AG04449 (cell line): ENCODE measurements around the gene GAA.
"Not testable (repeated sequence)": the region's sequence is repeated elsewhere in the genome, so short reads cannot be mapped to it uniquely, and the experiment has no call there.

ENCODE experiments used
- CTCF ChIA-PET: fragments of 350-600 bp; formaldehyde crosslinking; extraction: SDS; loops from one replicate; lab custom pipeline; 2021; ENCODE audit warnings: antibody characterized with exemption; lab: Yijun Ruan, JAX
- POLR2A ChIA-PET: fragments of 400-600, 350-600 bp; formaldehyde crosslinking; extraction: SDS; loops from one replicate; lab custom pipeline; 2020; ENCODE audit warnings: antibody characterized with exemption, inconsistent platforms; lab: Yijun Ruan, JAX
- DNase-seq: peaks from one replicate; pipeline ENCODE4 v3.0.0-alpha.2; 2010; ENCODE audit warnings: low read depth, low spot score
- H3K4me3 ChIP-seq: 2 replicates; pipeline ENCODE4 v1.5.1; 2011; ENCODE audit warnings: low read depth, mild to moderate bottlenecking, control low read depth, low read length
- TF ChIP-seq, protein P1 (sequence below): IDR thresholded peaks from one replicate; pipeline ENCODE4 v1.5.1; 2011; ENCODE audit warnings: mild to moderate bottlenecking, moderate library complexity, low read length, control low read depth, inconsistent platforms; ENCODE audit not compliant: insufficient read depth; ENCODE audit errors: missing control alignments

Gene GAA

DNA sequence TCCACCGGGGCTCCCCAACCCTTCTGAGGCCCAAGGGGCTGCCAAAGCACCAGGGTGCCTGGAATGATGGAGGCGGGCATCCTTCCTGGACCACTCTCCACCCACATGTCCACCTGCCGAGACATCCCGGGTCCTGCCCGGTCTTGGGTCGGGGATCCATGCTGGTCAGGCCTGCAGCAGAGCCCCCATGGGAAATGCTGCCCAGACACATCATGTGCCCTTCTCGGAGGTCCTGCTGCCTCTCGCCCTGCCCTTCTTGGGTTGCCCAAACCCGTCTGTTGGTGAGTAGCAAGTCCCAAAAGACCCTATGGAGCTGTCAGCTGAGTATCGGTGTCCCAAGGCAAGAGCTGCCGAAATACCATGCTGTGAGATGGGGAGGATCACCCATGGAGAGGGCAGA, 14.8 kb upstream of the GAA start:
- CTCF ChIA-PET: interaction anchor here (1.2 to 4.5 kb wide), 2 partner anchors 14 to 18 kb away, joined by 3 to 61 read pairs; partner anchors contain the start of gene GAA
- DNase-seq: no peak
- H3K4me3 ChIP-seq: no peak overlapping the region
- POLR2A ChIA-PET: interaction anchor here (0.7 kb wide), 1 partner anchor 15 kb away, joined by 3 read pairs; the partner anchor contains the start of gene GAA
- TF ChIP-seq, protein P1, sequence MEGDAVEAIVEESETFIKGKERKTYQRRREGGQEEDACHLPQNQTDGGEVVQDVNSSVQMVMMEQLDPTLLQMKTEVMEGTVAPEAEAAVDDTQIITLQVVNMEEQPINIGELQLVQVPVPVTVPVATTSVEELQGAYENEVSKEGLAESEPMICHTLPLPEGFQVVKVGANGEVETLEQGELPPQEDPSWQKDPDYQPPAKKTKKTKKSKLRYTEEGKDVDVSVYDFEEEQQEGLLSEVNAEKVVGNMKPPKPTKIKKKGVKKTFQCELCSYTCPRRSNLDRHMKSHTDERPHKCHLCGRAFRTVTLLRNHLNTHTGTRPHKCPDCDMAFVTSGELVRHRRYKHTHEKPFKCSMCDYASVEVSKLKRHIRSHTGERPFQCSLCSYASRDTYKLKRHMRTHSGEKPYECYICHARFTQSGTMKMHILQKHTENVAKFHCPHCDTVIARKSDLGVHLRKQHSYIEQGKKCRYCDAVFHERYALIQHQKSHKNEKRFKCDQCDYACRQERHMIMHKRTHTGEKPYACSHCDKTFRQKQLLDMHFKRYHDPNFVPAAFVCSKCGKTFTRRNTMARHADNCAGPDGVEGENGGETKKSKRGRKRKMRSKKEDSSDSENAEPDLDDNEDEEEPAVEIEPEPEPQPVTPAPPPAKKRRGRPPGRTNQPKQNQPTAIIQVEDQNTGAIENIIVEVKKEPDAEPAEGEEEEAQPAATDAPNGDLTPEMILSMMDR: no peak

GRCh38 chr17:80087346-80088265, 13.8 kb upstream of the GAA start:
- H3K4me3 ChIP-seq: no peak overlapping the region
- ChIA-PET CTCF (interaction anchor here (0.7 to 4.5 kb wide), 3 partner anchors 13 to 54 kb away, joined by 3 to 61 read pairs (median 3); partner anchors contain the start of gene GAA), POLR2A (interaction anchor here (0.7 kb wide), 1 partner anchor 14 kb away, joined by 3 read pairs; the partner anchor contains the start of gene GAA)
- no peak for DNase-seq
- TF ChIP-seq, protein P1: no peak

DNA sequence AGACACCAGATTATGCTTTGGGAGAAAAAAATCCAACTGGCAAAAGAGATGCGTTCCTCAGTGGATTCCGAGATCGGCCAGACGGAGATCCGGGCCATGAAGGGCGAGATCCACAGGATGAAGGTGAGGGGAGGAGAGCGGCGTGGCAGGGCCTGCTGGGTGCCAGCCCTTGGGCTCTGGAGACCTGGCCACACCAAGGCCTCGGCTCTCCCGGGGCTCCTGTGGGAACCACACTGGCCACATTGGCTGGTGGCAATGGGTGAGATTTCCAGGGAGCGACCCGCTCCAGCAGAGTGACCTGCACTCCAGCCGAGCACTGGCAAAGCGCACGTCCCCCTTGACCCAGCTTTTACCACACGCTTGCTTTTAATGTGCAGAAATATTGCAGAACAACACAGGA, 11.6 kb upstream of the GAA start:
- no peak for DNase-seq
- TF ChIP-seq, protein P1: no peak
- H3K4me3 ChIP-seq: no peak overlapping the region
- POLR2A ChIA-PET: no interaction called here
- CTCF ChIA-PET: interaction anchor here (4.5 kb wide), 1 partner anchor 10 kb away, joined by 61 read pairs; the partner anchor contains the start of gene GAA

DNA sequence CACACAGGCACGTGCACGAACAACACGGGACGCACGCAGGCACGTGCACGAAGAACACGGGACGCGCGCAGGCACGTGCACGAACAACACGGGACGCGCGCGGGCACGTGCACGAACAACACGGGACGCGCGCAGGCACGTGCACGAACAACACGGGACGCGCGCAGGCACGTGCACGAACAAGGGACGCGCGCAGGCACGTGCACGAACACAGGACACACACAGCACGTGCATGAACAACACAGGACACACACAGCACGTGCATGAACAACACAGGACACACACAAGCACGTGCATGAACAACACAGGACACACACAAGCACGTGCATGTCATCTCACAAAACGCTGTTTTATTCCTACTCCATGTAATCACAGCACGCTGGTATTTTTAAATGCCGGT, 11.2 kb upstream of the GAA start:
- CTCF ChIA-PET: interaction anchor here (1.0 to 4.5 kb wide), 4 partner anchors 8 to 82 kb away, joined by 3 to 61 read pairs (median 14); partner anchors contain the start of gene GAA
- POLR2A ChIA-PET, DNase-seq, H3K4me3 ChIP-seq: not testable (repeated sequence)

GRCh38 chr17:80091376-80091775, 10.0 kb upstream of the GAA start:
- POLR2A ChIA-PET: interaction anchor here (1.0 kb wide), 1 partner anchor 10 kb away, joined by 4 read pairs; the partner anchor contains the start of gene GAA
- no peak for DNase-seq
- TF ChIP-seq, protein P1: no peak
- no peak overlapping the region for H3K4me3 ChIP-seq
- CTCF ChIA-PET: interaction anchor here (0.9 to 4.8 kb wide), 3 partner anchors 8 to 10 kb away, joined by 3 to 31 read pairs (median 22); partner anchors contain the start of gene GAA

GRCh38 chr17:80092959-80093358, 8.4 kb upstream of the GAA start:
- no peak overlapping the region for H3K4me3 ChIP-seq
- CTCF ChIA-PET: interaction anchor here (3.4 to 4.8 kb wide), 2 partner anchors 9 to 10 kb away, joined by 22 to 31 read pairs; partner anchors contain the start of gene GAA
- DNase-seq: no peak
- TF ChIP-seq, protein P1: no peak
- POLR2A ChIA-PET: no interaction called here
